ENCODE measurements around the gene RYR1.

Gene RYR1

DNA sequence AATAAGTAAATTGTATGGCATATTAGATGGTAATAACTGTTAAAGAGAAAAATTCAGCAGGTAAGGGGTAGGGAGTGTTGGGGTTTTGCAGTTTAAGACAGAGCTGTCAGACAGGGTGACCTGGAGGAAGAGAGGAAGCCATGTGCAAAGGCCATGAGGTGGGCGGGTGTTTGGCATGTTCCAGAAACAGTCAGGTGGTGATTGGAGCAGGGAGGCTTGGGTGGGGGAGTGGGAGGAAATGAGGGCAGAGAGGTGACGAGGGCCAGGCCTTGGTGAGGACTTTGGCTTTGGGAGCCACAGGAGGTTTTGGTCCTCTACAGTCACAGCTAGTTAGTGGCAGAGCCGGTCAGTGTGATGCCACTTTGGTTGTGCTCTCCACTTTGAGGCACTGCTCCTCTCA, 20.1 kb downstream of the RYR1 start (continued):
- TF ChIP-seq SP7 (tag by site-specific recombination; IDR thresholded peaks at IDR 0.05) (no peak), ZNF394 (tag by site-specific recombination; IDR thresholded peaks at IDR 0.05; ENCODE audit: borderline replicate concordance) (no peak), ZNF623 (tag by site-specific recombination; IDR thresholded peaks at IDR 0.05) (peak; percentile 58), MZF1 (tag by site-specific recombination; IDR thresholded peaks at IDR 0.05; ENCODE audit: borderline replicate concordance) (no peak), BCL11B (tag by site-specific recombination; IDR thresholded peaks at IDR 0.05; ENCODE audit: low read depth) (no peak), ZNF324 (tag by site-specific recombination; IDR thresholded peaks at IDR 0.05) (no peak), ZFP3 (tag by site-specific recombination; IDR thresholded peaks at IDR 0.05; ENCODE audit: low read depth) (no peak), ZNF354C (tag by site-specific recombination; IDR thresholded peaks at IDR 0.05; ENCODE audit: borderline replicate concordance, low read depth) (no peak), ZNF560 (tag by site-specific recombination; IDR thresholded peaks at IDR 0.05; ENCODE audit: borderline replicate concordance) (no peak), ZNF654 (tag by site-specific recombination; IDR thresholded peaks at IDR 0.05; ENCODE audit: low read depth) (no peak), ZSCAN18 (tag by site-specific recombination; IDR thresholded peaks at IDR 0.05) (no peak), ZBTB48 (tag by site-specific recombination; IDR thresholded peaks at IDR 0.05) (peak; percentile 5; the same call in 1 of the 2 replicates), KLF8 (tag by site-specific recombination; IDR thresholded peaks at IDR 0.05) (no peak), ZNF645 (tag by site-specific recombination; IDR thresholded peaks at IDR 0.05) (no peak), ZNF777 (tag by site-specific recombination; IDR thresholded peaks at IDR 0.05; ENCODE audit: borderline replicate concordance) (no peak), SALL2 (tag by site-specific recombination; IDR thresholded peaks at IDR 0.05; ENCODE audit: borderline replicate concordance) (no peak), TCF7L2 (IDR thresholded peaks at IDR 0.05; ENCODE audit: borderline replicate concordance, low read depth, low read length) (no peak), SCRT2 (tag by site-specific recombination; IDR thresholded peaks at IDR 0.05) (no peak), EGR2 (tag by site-specific recombination; IDR thresholded peaks at IDR 0.05; ENCODE audit: low read depth) (peak; percentile 95)
- TF ChIP-seq, protein P1, sequence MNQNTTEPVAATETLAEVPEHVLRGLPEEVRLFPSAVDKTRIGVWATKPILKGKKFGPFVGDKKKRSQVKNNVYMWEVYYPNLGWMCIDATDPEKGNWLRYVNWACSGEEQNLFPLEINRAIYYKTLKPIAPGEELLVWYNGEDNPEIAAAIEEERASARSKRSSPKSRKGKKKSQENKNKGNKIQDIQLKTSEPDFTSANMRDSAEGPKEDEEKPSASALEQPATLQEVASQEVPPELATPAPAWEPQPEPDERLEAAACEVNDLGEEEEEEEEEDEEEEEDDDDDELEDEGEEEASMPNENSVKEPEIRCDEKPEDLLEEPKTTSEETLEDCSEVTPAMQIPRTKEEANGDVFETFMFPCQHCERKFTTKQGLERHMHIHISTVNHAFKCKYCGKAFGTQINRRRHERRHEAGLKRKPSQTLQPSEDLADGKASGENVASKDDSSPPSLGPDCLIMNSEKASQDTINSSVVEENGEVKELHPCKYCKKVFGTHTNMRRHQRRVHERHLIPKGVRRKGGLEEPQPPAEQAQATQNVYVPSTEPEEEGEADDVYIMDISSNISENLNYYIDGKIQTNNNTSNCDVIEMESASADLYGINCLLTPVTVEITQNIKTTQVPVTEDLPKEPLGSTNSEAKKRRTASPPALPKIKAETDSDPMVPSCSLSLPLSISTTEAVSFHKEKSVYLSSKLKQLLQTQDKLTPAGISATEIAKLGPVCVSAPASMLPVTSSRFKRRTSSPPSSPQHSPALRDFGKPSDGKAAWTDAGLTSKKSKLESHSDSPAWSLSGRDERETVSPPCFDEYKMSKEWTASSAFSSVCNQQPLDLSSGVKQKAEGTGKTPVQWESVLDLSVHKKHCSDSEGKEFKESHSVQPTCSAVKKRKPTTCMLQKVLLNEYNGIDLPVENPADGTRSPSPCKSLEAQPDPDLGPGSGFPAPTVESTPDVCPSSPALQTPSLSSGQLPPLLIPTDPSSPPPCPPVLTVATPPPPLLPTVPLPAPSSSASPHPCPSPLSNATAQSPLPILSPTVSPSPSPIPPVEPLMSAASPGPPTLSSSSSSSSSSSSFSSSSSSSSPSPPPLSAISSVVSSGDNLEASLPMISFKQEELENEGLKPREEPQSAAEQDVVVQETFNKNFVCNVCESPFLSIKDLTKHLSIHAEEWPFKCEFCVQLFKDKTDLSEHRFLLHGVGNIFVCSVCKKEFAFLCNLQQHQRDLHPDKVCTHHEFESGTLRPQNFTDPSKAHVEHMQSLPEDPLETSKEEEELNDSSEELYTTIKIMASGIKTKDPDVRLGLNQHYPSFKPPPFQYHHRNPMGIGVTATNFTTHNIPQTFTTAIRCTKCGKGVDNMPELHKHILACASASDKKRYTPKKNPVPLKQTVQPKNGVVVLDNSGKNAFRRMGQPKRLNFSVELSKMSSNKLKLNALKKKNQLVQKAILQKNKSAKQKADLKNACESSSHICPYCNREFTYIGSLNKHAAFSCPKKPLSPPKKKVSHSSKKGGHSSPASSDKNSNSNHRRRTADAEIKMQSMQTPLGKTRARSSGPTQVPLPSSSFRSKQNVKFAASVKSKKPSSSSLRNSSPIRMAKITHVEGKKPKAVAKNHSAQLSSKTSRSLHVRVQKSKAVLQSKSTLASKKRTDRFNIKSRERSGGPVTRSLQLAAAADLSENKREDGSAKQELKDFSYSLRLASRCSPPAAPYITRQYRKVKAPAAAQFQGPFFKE (tag by site-specific recombination; IDR thresholded peaks at IDR 0.05; ENCODE audit: borderline replicate concordance) = no peak

DNA sequence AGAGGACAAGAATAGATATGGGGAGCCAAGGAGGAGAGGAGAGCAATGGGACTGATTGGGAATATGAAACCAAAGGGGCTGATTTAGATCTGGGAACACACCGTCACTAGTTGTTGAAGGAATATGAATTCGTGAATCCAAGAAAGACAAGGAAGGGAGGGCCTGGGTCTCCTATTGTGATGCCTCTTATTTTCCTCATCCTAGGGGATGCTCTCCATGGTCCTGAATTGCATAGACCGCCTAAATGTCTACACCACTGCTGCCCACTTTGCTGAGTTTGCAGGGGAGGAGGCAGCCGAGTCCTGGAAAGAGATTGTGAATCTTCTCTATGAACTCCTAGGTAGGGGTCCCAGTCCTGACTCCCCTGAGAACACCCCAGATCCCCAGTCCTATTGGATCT, 21.5 kb downstream of the RYR1 start:
- Histone ChIP-seq H3K27ac (ENCODE audit: extremely low read depth, low read depth, low read length) (no peak overlapping the region), H3K36me3 (ENCODE audit: control insufficient read depth in 2 of 2, insufficient read depth in 1 of 2, low read length in 2 of 2) (no peaks in the 10 kb centered on the region), H3K4me3 (ENCODE audit: low read depth, low read length) (no peak overlapping the region), H3K4me1 (ENCODE audit: control insufficient read depth, insufficient read depth, low read length) (no peaks in the 10 kb centered on the region), H3K9me3 (ENCODE audit: control insufficient read depth, insufficient read depth, low read depth, low read length) (no peaks in the 10 kb centered on the region)
- TF ChIP-seq ZNF366 (tag by site-specific recombination; conservative IDR thresholded peaks at IDR 0.05) = 0 out of 2 replicates have a peak, but pooled peaks have one; percentile 12
- TF ChIP-seq, protein P2, sequence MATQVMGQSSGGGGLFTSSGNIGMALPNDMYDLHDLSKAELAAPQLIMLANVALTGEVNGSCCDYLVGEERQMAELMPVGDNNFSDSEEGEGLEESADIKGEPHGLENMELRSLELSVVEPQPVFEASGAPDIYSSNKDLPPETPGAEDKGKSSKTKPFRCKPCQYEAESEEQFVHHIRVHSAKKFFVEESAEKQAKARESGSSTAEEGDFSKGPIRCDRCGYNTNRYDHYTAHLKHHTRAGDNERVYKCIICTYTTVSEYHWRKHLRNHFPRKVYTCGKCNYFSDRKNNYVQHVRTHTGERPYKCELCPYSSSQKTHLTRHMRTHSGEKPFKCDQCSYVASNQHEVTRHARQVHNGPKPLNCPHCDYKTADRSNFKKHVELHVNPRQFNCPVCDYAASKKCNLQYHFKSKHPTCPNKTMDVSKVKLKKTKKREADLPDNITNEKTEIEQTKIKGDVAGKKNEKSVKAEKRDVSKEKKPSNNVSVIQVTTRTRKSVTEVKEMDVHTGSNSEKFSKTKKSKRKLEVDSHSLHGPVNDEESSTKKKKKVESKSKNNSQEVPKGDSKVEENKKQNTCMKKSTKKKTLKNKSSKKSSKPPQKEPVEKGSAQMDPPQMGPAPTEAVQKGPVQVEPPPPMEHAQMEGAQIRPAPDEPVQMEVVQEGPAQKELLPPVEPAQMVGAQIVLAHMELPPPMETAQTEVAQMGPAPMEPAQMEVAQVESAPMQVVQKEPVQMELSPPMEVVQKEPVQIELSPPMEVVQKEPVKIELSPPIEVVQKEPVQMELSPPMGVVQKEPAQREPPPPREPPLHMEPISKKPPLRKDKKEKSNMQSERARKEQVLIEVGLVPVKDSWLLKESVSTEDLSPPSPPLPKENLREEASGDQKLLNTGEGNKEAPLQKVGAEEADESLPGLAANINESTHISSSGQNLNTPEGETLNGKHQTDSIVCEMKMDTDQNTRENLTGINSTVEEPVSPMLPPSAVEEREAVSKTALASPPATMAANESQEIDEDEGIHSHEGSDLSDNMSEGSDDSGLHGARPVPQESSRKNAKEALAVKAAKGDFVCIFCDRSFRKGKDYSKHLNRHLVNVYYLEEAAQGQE (tag by site-specific recombination; IDR thresholded peaks at IDR 0.05) = peak; percentile 99
- TF ChIP-seq ZNF138 (tag by site-specific recombination; IDR thresholded peaks at IDR 0.05; ENCODE audit: borderline replicate concordance) = no peak
- TF ChIP-seq ZNF701 (tag by site-specific recombination; IDR thresholded peaks at IDR 0.05) = 0 out of 2 replicates have a peak, but pooled peaks have one; percentile 37
- POLR2A ChIA-PET = no interaction called here
- CTCF ChIA-PET = interaction anchor here (1.2 kb wide), 1 partner anchor 52 kb away, joined by 3 read pairs; the partner anchor contains the start of gene FAM98C

All from HEK293 (cell line).